Activated CD8-positive, alpha-beta memory T cell treated with anti-CD3 and anti-CD28 coated beads, Interleukin-2, amount 10 ng/mL, durations not matched to agents 7 days and 5 days (primary cell): Measurements from ENCODE around the gene CNKSR3. TPM values are rescaled to one million over a fixed set of nuclear protein-coding genes. Genes with fewer than 3 reads are reported as not detected.

Source experiments
- ATAC-seq: fragments of 150-1000 bp; cut with Tn5 transposase; one replicate; pipeline ENCODE4 v1.10.0; 2021; ENCODE audit warnings: moderate library complexity
- CTCF ChIA-PET: fragments of 350-600 bp; sonication (Branson Sonifier 250); formaldehyde crosslinking; loops from one replicate; lab custom pipeline; 2021; ENCODE audit warnings: antibody characterized with exemption; lab: Charles Lee
- DNase-seq: peaks from one replicate; pipeline ENCODE4 v3.0.0-alpha.2; 2020
- H3K27ac Mint-ChIP-seq: one replicate; pipeline ENCODE4 v1.8.0; 2021; ENCODE audit warnings: mild to moderate bottlenecking, mixed read lengths
- H3K27me3 Mint-ChIP-seq: one replicate; pipeline ENCODE4 v1.8.0; 2021; ENCODE audit warnings: mixed read lengths
- H3K36me3 Mint-ChIP-seq: one replicate; pipeline ENCODE4 v1.8.0; 2021; ENCODE audit warnings: mild to moderate bottlenecking, mixed read lengths
- H3K4me1 Mint-ChIP-seq: one replicate; pipeline ENCODE4 v1.8.0; 2021; ENCODE audit warnings: mixed read lengths
- H3K4me3 Mint-ChIP-seq: one replicate; pipeline ENCODE4 v1.8.0; 2021; ENCODE audit warnings: mild to moderate bottlenecking, moderate library complexity, mixed read lengths
- H3K9me3 Mint-ChIP-seq: one replicate; pipeline ENCODE4 v1.8.0; 2022; ENCODE audit warnings: low read depth, mixed read lengths
- total RNA-seq, 2 experiments: library from RNA; stranded (reverse); gene quantifications; one replicate each; pipeline ENCODE4 v1.2.3, GENCODE V29; 2021

CNKSR3 gene
- total RNA-seq, 2 experiments from 2014 or later = not detected

DNA sequence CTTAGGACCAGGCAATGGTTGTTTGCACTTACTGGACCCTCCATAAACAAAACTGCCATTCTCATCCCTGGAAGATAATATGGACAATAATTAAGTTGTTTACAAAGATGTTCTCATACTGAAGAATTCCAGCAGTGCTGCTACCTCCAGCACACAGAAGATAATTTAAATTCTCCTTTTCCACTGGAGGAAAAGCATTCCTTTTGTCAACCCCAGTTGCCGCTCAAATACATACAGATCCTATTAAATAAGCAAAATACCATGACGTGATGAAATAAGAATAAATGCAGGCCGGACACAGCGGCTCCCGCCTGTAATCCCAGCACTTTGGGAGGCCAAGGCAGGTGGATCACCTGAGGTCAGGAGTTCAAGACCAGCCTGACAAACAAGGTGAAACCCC is 99.4 kb downstream of the CNKSR3 start:
- no peak overlapping the region for H3K4me3 Mint-ChIP-seq
- H3K4me1 Mint-ChIP-seq = peaks cover 6% of the 10 kb centered on the region
- H3K36me3 Mint-ChIP-seq = no peaks in the 10 kb centered on the region
- CTCF ChIA-PET = no interaction called here
- no peak overlapping the region for H3K27ac Mint-ChIP-seq
- no peaks in the 10 kb centered on the region for H3K9me3 Mint-ChIP-seq
- DNase-seq = no peak
- ATAC-seq = no peak
- H3K27me3 Mint-ChIP-seq = peaks cover 17% of the 10 kb centered on the region

- ATAC-seq = peak; percentile 69
These were observed 99.8 kb downstream of the CNKSR3 start for GRCh38 chr6:154410619-154411072.

DNA sequence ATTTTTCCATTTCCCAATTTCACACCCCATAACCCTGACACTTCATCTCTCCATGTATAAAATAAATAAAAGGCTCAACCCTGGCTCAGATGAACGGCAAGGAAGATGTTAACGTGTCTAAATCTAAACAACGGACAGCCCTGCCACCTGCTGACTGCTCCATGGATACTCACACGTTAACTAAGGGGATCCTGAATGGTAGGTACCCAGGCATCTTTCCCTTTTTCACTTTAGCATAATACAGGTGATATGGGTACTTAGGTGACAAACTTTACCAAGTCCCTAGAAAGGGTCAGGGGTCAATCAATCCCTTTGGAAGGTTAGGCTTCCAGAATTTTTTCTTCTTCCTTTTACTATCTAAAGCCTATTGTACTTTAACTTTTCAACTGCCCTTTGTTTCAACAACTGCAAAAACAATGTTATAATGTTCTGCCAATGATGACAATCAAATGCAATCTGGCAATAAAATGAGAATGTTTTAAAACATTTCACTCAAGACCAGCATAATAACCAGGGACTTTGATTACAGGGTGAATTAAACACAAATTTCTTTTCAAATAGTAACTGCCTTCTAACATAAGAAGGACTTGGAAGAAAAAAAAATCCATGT is 101.5 kb downstream of the CNKSR3 start:
- Mint-ChIP-seq H3K27me3 (peaks cover 12% of the 10 kb centered on the region), H3K27ac (no peak overlapping the region), H3K4me1 (peaks cover 8% of the 10 kb centered on the region), H3K9me3 (no peaks in the 10 kb centered on the region), H3K36me3 (no peaks in the 10 kb centered on the region), H3K4me3 (no peak overlapping the region)
- ATAC-seq (no peak), DNase-seq (no peak)
- CTCF ChIA-PET = no interaction called here

More at GRCh38 chr6:154410619-154411072, 99.8 kb downstream of the CNKSR3 start:
- CTCF ChIA-PET = no interaction called here
- DNase-seq = peak; percentile 41
- H3K4me1 Mint-ChIP-seq = peaks cover 6% of the 10 kb centered on the region
- peaks cover 17% of the 10 kb centered on the region for H3K27me3 Mint-ChIP-seq
- H3K36me3 Mint-ChIP-seq = no peaks in the 10 kb centered on the region
- H3K27ac Mint-ChIP-seq = no peak overlapping the region
- H3K4me3 Mint-ChIP-seq = no peak overlapping the region
- H3K9me3 Mint-ChIP-seq = no peaks in the 10 kb centered on the region

DNA sequence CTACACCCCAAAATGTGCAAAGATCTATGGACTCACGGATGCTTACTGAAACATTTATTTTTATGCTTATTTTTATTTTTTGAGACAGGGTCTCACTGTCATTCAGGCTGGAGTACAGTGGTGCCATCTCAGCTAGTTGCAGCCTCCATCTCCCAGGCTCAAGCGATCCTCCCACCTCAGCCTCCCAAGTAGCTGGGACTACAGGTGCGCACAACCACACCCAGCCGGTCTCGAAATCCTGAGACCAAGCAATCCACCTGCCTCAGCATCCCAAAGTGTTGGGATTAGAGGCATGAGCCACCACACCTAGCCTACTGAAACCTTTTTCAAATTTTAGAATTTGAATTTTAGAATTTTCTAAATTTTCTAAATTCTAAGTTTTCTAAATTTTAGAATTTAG is 103.0 kb downstream of the CNKSR3 start:
- Mint-ChIP-seq H3K9me3 (no peaks in the 10 kb centered on the region), H3K4me3 (no peak overlapping the region), H3K36me3 (no peaks in the 10 kb centered on the region), H3K27me3 (peaks cover 9% of the 10 kb centered on the region), H3K4me1 (peaks cover 10% of the 10 kb centered on the region), H3K27ac (no peak overlapping the region)
- no peak for ATAC-seq
- CTCF ChIA-PET = no interaction called here
- DNase-seq = no peak

GRCh38 chr6:154406869-154407268 is 103.6 kb downstream of the CNKSR3 start:
- DNase-seq (no peak), ATAC-seq (no peak)
- Mint-ChIP-seq H3K27me3 (peaks cover 4% of the 10 kb centered on the region), H3K4me1 (peaks cover 10% of the 10 kb centered on the region), H3K27ac (no peak overlapping the region), H3K9me3 (no peaks in the 10 kb centered on the region), H3K4me3 (no peak overlapping the region), H3K36me3 (no peaks in the 10 kb centered on the region)
- CTCF ChIA-PET = no interaction called here

- H3K27me3 Mint-ChIP-seq = peaks cover 6% of the 10 kb centered on the region
- no peaks in the 10 kb centered on the region for H3K36me3 Mint-ChIP-seq
- CTCF ChIA-PET = no interaction called here
- peaks cover 10% of the 10 kb centered on the region for H3K4me1 Mint-ChIP-seq
- H3K9me3 Mint-ChIP-seq = no peaks in the 10 kb centered on the region
- DNase-seq = no peak
- H3K4me3 Mint-ChIP-seq = no peak overlapping the region
- no peak overlapping the region for H3K27ac Mint-ChIP-seq
- no peak for ATAC-seq
These were observed 104.2 kb downstream of the CNKSR3 start for GRCh38 chr6:154406301-154406700.

DNA sequence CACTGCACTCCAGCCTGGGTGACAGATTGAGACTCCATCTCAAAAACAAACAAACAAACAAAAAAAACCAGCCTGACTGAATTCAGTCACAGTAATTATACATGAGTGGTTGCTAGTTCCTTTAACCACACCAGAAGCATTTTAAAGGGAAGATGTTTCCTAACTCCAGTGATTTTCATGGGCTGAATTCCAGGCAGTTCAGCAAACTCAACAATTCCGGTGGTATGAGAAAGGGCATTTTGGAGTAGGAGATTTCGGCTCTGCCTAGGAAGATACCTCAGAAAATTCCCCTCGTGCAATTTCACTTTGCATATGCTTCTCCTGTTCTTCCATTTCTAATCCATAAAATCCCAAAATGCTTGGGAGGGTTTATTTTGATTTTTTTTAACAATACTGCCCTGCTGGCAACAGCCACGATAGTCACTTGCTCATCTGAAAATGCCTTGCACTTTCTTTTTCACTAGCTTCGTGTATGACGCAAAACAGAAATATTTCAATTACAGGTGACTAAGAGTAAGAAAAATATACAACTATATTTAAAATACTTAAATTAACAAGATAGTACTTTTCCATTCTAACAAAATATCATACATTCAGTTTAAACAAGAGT is 105.6 kb downstream of the CNKSR3 start:
- H3K36me3 Mint-ChIP-seq = no peaks in the 10 kb centered on the region
- no peak overlapping the region for H3K4me3 Mint-ChIP-seq
- DNase-seq (no peak), ATAC-seq (no peak)
- H3K27me3 Mint-ChIP-seq = peaks cover 4% of the 10 kb centered on the region
- H3K4me1 Mint-ChIP-seq = peaks cover 4% of the 10 kb centered on the region
- no peaks in the 10 kb centered on the region for H3K9me3 Mint-ChIP-seq
- H3K27ac Mint-ChIP-seq = no peak overlapping the region
- CTCF ChIA-PET = no interaction called here

DNA sequence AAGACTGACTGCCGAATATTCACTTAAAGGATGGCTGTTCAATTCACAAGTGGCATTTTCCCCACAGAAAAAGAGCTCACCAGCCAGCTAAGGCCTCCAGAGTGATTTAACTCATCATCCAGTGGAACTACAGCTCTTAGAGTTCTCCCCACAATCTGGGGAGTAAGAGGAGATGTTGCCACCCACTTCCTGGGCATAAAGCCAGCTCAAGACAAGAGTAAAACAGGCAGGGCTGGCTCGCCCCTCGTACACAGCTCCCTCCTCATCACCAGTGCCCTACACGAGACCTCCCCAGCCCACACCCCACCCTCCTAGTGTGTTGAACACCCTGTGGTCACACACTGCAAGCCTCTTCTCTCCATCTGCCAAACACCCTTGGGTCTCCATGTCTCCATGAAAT is 106.7 kb downstream of the CNKSR3 start:
- H3K36me3 Mint-ChIP-seq = no peaks in the 10 kb centered on the region
- H3K4me3 Mint-ChIP-seq = no peak overlapping the region
- CTCF ChIA-PET = no interaction called here
- H3K27ac Mint-ChIP-seq = no peak overlapping the region
- DNase-seq (no peak), ATAC-seq (no peak)
- H3K9me3 Mint-ChIP-seq = no peaks in the 10 kb centered on the region
- H3K4me1 Mint-ChIP-seq = peaks cover 4% of the 10 kb centered on the region
- H3K27me3 Mint-ChIP-seq = peaks cover 4% of the 10 kb centered on the region

DNA sequence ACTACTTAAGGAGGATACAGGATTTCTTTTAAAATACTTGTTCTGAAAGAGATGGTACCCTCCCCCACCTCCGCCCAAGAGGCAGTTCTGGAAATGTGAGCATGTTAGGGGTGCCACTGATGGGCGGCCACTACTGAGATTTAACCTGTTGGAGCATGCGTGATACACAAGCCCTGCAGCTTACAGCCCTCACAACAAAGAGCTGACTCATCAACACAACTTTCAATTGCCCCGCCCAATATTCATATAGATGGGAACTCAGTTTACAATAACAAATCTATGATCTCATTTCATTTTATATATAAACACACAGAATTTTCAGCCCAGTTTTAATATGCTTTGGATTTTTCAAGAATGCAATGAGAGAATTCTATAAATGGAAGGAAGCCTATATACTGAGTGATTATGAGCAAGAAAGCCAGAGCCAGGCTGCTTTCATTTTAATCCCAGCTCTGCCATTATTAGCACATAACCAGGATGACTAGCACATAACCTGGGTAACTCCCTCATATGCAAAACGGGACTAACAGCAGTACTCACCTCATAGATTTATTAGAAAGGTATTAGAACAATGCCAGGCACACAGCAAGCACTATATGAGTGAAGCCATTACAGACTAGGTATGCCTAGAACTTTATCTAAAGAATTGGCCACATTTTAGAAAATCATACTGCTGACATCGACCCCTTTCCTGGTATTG is 108.3 kb downstream of the CNKSR3 start:
- Mint-ChIP-seq H3K27ac (no peak overlapping the region), H3K9me3 (no peaks in the 10 kb centered on the region), H3K27me3 (peaks cover 4% of the 10 kb centered on the region), H3K4me3 (no peak overlapping the region), H3K4me1 (peaks cover 4% of the 10 kb centered on the region), H3K36me3 (no peaks in the 10 kb centered on the region)
- DNase-seq (no peak), ATAC-seq (no peak)
- CTCF ChIA-PET = interaction anchor here (0.8 kb wide), 1 partner anchor 15 kb away, joined by 3 read pairs; no protein-coding TSS in a partner anchor

DNA sequence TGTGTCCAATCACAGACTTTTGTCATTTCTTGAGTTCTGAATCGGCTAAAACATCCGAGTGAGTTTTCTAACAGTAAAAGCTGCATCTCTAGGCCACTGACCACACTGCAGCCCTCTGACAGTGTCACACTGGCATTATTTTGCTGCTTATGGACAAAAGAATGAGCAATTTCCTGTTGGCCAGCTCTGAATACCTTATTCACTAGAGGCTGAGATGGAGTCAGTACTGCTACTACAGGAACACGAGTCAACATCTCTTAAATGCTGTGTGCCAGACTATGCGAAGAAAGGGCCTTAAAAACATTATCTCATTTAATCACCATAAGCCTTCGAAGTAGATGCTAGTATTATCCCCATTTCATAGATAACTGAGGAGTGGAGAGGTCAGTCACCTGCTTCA is 111.4 kb downstream of the CNKSR3 start:
- H3K27me3 Mint-ChIP-seq = peaks cover 10% of the 10 kb centered on the region
- ATAC-seq (no peak), DNase-seq (no peak)
- no peak overlapping the region for H3K4me3 Mint-ChIP-seq
- no peaks in the 10 kb centered on the region for H3K36me3 Mint-ChIP-seq
- H3K9me3 Mint-ChIP-seq = no peaks in the 10 kb centered on the region
- peaks cover 3% of the 10 kb centered on the region for H3K4me1 Mint-ChIP-seq
- H3K27ac Mint-ChIP-seq = no peak overlapping the region
- CTCF ChIA-PET = no interaction called here

DNA sequence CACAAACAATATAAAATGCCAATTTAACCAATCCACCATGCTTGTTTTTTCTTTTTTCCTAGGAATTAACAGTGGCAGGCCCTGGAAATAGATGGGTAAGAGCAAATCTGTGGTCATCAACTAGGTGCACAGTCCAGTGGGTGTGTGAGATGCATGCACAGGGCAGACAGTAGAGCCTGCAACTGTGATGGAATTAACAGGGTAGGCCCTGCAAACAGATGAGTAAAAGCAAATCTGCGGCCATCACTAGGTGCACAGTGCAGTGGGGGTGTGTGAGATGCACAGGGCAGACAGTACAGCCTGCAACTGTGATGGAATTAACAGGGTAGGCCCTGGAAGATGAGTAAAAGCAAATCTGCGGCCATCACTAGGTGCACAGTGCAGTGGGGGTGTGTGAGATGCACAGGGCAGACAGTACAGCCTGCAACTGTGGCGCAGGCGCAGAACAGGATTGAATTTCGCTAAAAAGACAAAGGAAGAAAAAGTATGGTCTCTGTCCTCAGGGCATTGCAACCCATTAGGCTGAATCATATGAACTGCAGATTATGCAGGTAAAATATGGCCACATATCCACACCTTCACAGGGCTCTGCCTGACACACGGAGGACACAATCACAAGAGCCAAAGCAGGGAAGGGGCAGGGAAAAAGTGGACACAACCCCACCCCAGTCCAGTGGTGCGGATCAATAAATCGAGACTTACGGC is 112.8 kb downstream of the CNKSR3 start:
- no peak overlapping the region for H3K27ac Mint-ChIP-seq
- H3K4me1 Mint-ChIP-seq = no peaks in the 10 kb centered on the region
- H3K4me3 Mint-ChIP-seq = no peak overlapping the region
- no peak for ATAC-seq
- DNase-seq = no peak
- no peaks in the 10 kb centered on the region for H3K36me3 Mint-ChIP-seq
- H3K27me3 Mint-ChIP-seq = peaks cover 10% of the 10 kb centered on the region
- CTCF ChIA-PET = no interaction called here
- no peaks in the 10 kb centered on the region for H3K9me3 Mint-ChIP-seq

DNA sequence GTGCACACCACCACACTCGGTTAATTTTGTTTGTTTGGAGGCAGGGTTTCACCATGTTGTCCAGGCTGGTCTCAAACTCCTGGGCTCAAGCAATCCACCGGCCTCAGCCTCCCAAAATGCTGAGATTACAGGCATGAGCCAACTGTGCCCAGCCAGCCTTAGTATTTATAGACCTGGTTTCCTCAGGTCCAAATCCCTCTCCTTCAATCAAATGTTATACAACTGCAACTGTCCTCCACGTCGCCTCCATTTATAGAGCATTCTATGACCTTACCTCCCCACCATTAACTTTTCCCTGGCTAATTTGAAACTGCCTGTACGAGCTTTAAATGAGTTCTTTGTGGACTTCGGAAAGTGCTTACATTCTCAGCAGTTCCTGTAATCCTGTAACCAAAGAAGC is 114.6 kb downstream of the CNKSR3 start:
- no peaks in the 10 kb centered on the region for H3K9me3 Mint-ChIP-seq
- no peak overlapping the region for H3K4me3 Mint-ChIP-seq
- DNase-seq = no peak
- H3K36me3 Mint-ChIP-seq = no peaks in the 10 kb centered on the region
- peaks cover 6% of the 10 kb centered on the region for H3K27me3 Mint-ChIP-seq
- ATAC-seq = no peak
- H3K27ac Mint-ChIP-seq = no peak overlapping the region
- no peaks in the 10 kb centered on the region for H3K4me1 Mint-ChIP-seq
- CTCF ChIA-PET = no interaction called here

DNA sequence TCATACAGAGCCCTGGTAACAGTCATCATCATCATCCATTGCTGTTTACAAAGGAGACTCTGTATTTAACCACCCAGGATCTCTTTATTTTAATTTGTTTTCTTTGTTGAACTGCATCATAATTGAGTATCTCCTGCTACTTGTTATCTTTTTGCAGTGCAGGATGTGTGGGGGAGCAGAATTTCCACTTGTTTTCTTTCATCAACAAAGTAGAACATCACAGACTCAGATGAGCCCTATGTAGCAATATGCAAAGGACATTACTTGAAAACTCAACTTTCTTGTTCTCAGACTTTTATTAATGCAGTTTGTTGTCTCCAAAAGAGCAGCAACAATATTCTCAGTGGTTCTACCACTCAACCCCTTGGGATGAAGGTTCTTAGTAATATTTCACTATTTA is 115.2 kb downstream of the CNKSR3 start:
- DNase-seq (no peak), ATAC-seq (no peak)
- Mint-ChIP-seq H3K4me3 (no peak overlapping the region), H3K36me3 (no peaks in the 10 kb centered on the region), H3K4me1 (no peaks in the 10 kb centered on the region), H3K27me3 (peaks cover 6% of the 10 kb centered on the region), H3K9me3 (no peaks in the 10 kb centered on the region), H3K27ac (no peak overlapping the region)
- CTCF ChIA-PET = no interaction called here
